Stimulated activated CD8-positive, alpha-beta memory T cell treated with anti-CD3 and anti-CD28 coated beads, Interleukin-7, amount 100 ng/mL, for 1 hour (primary cell): ENCODE data around the gene KAT6B.

Experiments used
- DNase-seq, 2 donors: peaks; one replicate each; pipeline ENCODE4 v3.0.0-alpha.2; 2020; ENCODE audit warnings: low read depth in 2 of 2

Gene KAT6B

DNA sequence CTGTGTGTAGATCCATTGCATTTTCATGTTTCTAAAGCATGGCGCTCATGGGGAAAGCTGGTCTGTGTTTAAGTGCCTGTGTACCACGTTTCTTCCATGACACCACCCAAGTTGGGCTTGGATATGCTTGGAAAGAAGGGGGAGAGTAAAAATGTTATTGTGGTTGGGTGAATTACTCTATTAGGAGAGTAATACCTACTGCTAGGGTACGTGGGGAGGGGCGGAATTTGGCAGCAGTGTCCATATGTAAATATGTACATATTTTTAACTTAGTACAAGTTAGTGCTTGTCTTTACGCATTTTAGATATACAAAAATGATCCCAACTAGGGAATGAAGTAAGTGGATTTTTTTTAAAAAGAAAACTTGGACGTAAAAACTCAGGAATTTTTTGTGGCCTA is 242.1 kb downstream of the KAT6B start:
- DNase-seq, result no peak

DNA sequence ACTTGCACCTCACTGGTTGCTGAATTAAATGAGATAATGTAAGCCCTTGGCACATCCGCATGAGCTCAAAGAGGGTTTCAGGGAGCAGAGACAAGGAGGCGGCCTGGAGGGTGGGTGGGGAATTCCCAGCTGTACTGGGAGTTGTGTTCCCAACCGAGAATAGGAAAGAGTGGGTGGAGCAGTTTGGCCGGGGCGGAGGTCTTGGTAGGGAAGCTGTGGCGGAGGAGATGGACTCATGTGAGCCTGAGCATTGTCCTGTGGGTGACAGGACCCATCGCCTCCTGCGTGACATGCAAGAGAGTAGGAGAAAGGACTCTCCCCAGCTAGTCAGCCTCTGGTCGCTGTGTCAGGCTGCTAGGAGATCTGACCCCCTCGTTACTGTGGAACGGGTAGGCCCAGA is 244.1 kb downstream of the KAT6B start:
- DNase-seq, result no peak

DNA sequence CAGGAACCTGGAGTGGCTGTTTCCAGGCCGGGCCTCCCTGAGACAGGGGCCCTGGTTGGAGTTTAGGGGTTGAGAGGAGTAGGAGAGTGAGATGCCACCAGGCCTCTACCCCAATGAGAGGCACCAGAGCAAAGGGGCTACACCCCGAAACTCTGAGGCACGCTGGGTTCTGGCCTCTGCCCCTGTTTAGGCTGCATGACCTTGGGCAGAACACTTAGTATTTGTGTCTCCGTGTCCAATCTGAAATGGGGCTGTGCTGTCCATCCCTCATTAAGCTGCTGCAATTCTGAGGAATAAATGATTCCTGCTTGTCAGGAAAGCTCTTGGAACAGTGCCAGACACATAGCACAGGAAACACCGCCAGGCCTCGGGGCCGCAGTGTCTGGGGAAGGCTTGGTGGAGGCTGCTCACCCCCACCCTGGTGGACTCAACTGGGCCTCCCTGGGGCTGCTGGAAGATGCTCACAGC is 244.6 kb downstream of the KAT6B start:
- no peak for DNase-seq

DNA sequence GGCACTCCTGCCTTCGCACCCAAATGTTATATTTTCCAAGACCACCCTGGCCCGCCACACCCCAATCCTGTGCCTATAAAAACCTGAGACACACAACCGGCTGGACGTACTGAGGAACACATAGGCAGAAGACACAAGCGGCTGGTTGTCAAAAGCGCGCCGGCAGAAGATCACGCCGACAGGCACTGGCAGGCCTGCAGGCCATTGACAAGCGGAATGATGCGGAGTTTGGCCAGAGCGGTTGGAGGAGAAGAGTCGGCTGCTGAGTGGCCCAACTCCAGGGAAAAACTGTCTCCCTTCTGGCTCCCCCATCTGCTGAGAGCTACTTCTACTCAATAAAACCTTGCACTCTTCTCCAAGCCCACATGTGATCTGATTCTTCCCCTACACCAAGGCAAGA is 245.4 kb downstream of the KAT6B start:
- DNase-seq, result no peak

DNA sequence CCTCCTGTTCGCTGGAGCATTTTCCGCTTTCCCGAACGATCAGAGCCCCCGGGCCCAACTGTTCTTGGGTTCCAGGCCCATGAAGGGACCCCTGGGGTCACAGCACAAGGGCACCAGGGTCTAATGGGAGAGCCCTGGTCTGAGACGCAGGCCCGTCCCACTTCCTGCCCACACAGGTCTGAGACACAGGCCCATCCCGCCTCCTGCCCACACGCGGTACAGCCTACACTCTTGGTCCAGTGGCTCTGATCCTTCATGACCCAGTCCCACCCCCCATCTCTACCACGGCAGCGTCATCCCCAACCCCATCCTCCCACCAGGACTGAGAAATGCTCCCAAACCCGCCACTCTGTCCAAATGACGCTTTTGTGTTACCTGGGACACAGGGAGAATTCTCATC is 246.3 kb downstream of the KAT6B start:
- no peak for DNase-seq

DNA sequence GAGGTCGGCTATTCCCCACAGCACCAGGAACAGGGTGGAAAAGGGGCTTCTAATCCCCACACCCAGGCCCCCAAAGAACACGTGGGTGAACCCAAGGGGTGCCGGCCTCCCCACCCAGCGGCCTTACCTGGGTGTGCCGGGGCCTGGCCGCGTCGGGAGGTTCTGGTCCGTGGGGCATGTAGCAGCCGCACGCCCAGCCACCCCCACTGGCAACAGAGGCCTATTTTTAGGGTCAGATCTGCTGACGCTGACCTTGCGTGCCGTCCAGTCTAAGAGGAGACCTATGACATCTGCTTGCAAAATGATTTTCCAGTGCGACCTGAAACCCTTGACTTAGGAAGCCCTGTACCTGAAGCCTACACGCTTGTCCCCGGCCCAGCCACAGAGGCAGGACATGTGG is 247.0 kb downstream of the KAT6B start:
- no peak for DNase-seq

DNA sequence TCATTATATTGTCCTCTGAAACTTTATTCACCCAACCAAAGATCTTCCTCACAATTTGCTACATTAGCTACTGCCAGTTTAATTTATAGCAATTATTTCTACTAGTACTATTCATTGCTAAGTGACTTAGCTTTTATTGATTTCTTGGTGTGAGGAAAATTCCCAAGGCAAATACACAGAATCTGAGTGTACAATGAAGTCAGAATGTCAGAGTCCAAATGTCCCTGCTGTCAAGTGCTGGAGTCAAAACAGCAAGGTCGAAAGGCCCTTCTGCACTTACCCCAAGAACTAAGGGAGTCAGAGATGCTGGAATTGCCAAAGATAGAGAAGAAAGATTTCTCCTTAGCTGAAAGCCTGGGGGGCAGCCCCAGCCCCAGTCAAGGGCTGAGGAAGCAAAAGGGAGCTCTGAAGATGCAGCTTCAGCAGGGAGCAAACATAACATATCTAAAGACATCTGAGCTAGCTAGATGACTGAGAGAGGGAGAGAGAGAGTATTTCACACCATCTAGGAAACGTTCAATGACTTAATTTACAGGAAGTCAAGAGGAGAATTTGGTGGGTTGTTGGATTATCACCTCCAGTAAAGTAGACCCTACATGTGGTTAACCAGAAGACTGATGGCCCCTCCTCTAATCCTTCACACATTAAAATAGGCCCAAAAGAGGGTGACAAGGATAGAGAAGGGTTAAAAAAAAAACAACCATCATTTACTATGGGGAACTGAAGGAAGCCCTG is 248.5 kb downstream of the KAT6B start:
- DNase-seq, result no peak

DNA sequence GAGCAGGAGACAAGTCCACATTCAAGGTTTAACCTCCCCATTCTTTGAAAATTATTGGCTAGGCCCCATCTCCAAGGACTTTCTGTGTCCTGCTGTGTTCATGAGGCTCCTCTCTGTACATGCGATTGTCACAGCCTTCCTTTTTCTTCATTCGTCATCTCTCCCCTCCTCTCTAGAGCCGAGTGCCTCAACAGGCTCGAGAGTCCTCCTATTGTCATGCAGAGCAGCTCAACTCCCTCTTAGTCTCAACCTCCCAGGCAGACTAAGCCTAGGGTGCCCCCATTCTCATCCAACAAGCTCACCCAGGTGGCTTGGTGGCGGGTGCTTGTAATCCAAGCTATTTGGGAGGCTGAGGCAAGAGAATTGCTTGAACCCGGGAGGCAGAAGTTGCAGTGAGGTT is 249.9 kb downstream of the KAT6B start:
- DNase-seq, result no peak

DNA sequence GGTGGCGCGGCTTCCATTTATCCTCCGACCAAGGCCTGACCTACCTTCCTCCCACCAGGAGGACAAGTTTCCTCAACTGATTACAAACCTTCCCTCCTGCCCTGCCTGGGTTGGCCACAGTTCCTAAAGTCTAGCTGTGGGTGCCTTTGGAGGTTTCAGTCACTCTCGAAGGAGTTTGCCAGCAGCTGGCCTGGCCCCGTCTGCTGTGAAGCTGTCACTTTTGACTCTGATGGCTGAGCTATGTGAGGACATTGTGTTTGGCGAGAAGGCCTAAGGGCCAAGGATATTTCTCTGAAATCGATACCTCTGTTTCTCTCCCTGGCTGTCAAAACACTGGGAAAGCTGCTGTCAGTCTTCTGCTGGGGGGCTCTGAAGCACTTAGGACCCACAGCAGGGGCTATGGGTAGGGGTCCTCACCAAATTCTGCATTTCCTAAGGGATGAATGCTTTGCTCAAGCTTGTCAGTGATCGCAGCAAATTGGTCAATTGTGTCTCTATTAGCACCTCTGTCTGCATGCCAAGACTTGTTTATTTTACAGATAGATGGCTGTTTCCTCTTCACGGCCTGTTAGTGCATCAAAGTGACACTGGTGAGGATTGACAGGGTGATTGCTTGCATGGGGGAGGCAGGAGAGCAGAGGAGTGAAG is 253.2 kb downstream of the KAT6B start:
- DNase-seq, result no peak

DNA sequence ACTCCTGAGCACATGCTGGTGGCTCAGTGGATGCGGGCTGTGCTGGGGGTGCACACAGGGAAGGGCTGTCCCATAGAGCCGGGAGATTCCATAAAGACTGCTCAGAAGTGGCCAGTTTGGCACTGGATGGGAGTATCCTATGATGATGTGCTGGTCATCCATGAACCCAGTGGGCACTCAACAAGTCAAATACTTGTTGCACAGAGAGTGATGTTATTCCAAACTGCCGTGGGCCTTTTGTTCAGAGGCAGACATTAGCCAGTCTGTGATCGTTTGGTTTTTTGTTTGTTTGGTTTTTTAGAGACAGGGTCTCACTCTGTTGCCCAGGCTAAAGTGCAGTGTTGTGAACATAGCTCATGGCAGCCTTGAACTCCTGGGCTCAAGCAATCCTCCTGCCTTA is 254.2 kb downstream of the KAT6B start:
- no peak for DNase-seq

DNA sequence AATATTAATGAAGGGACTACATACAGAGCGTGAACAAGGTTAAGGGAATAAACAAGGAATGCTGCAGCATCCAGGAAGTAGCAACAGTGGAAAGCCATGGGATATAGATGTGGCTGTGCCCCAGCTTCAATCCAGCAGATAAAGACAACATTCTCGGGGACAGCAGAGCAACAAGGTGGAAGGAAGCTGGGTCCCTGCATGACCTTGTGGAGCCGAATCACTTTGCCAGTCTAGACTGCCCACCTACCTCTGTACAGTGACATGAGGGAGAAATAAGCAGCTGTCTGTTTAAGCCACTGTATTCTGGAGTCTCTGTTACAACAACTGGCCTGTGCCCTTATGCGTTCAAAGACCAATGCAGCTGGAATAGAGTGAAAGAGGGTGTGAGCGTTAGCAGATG is 255.0 kb downstream of the KAT6B start:
- no peak for DNase-seq
